ENCODE measurements around the gene RNF212. TPM values are rescaled to one million over a fixed set of nuclear protein-coding genes. Genes with fewer than 3 reads are reported as not detected.

The RNF212 gene
- total RNA-seq, 1 donor from 2014 or later = under 0.01 TPM

GRCh38 chr4:1072830-1073446 lies 40.4 kb downstream of the RNF212 start:
- no peaks in the 10 kb centered on the region for H3K27me3 ChIP-seq (ENCODE audit: control insufficient read depth, insufficient read depth, low read length)
- DNase-seq (ENCODE audit: low read depth) (peak; percentile 60), FAIRE-seq (no peak)
- TF ChIP-seq CTCF (IDR thresholded peaks at IDR 0.05; ENCODE audit: insufficient read depth, low read length, severe bottlenecking) = peak; percentile 76
- no peaks in the 10 kb centered on the region for H3K36me3 ChIP-seq (ENCODE audit: control insufficient read depth, insufficient read depth, low read length)
- no peak overlapping the region for H3K4me3 ChIP-seq (ENCODE audit: low read depth, low read length)

GRCh38 chr4:1069394-1069793 lies 44.0 kb downstream of the RNF212 start:
- H3K4me3 ChIP-seq (ENCODE audit: low read depth, low read length) = no peak overlapping the region
- FAIRE-seq = no peak
- TF ChIP-seq CTCF (IDR thresholded peaks at IDR 0.05; ENCODE audit: insufficient read depth, low read length, severe bottlenecking) = no peak
- DNase-seq (ENCODE audit: low read depth) = no peak
- H3K36me3 ChIP-seq (ENCODE audit: control insufficient read depth, insufficient read depth, low read length) = no peaks in the 10 kb centered on the region
- H3K27me3 ChIP-seq (ENCODE audit: control insufficient read depth, insufficient read depth, low read length) = no peaks in the 10 kb centered on the region

- H3K27me3 ChIP-seq (ENCODE audit: control insufficient read depth, insufficient read depth, low read length) = peaks cover 3% of the 10 kb centered on the region
- no peaks in the 10 kb centered on the region for H3K36me3 ChIP-seq (ENCODE audit: control insufficient read depth, insufficient read depth, low read length)
- no peak for FAIRE-seq
- DNase-seq (ENCODE audit: low read depth) = no peak
- no peak for TF ChIP-seq CTCF (IDR thresholded peaks at IDR 0.05; ENCODE audit: insufficient read depth, low read length, severe bottlenecking)
- H3K4me3 ChIP-seq (ENCODE audit: low read depth, low read length) = no peak overlapping the region
Measured at GRCh38 chr4:1065732-1066131, 47.6 kb downstream of the RNF212 start.

- no peak for TF ChIP-seq CTCF (IDR thresholded peaks at IDR 0.05; ENCODE audit: insufficient read depth, low read length, severe bottlenecking)
- H3K36me3 ChIP-seq (ENCODE audit: control insufficient read depth, insufficient read depth, low read length) = no peaks in the 10 kb centered on the region
- peaks cover 10% of the 10 kb centered on the region for H3K27me3 ChIP-seq (ENCODE audit: control insufficient read depth, insufficient read depth, low read length)
- H3K4me3 ChIP-seq (ENCODE audit: low read depth, low read length) = no peak overlapping the region
- FAIRE-seq (no peak), DNase-seq (ENCODE audit: low read depth) (no peak)
Measured at GRCh38 chr4:1062419-1062818, 50.9 kb downstream of the RNF212 start.

GRCh38 chr4:1061760-1062159 lies 51.6 kb downstream of the RNF212 start:
- H3K27me3 ChIP-seq (ENCODE audit: control insufficient read depth, insufficient read depth, low read length) = peaks cover 12% of the 10 kb centered on the region
- TF ChIP-seq CTCF (IDR thresholded peaks at IDR 0.05; ENCODE audit: insufficient read depth, low read length, severe bottlenecking) = no peak
- FAIRE-seq (no peak), DNase-seq (ENCODE audit: low read depth) (no peak)
- no peaks in the 10 kb centered on the region for H3K36me3 ChIP-seq (ENCODE audit: control insufficient read depth, insufficient read depth, low read length)
- no peak overlapping the region for H3K4me3 ChIP-seq (ENCODE audit: low read depth, low read length)

Measured in bronchial epithelial cell (primary cell).